PFSK-1 (cell line): ENCODE data around the gene TMEM63C.

ENCODE experiments used
- FOXP2 ChIP-seq: optimal IDR thresholded peaks from 2 replicates; pipeline ENCODE3; 2011; ENCODE audit warnings: borderline replicate concordance, control low read depth, inconsistent platforms; ENCODE audit not compliant: insufficient read depth; ENCODE audit errors: extremely low read length, extremely low read depth
- POLR2AphosphoS5 ChIP-seq: IDR thresholded peaks from 2 replicates; pipeline ENCODE4 v1.6.1; 2012; ENCODE audit warnings: low read depth, mild to moderate bottlenecking, control low read depth, low read length, moderate library complexity
- SIN3A ChIP-seq: IDR thresholded peaks from 2 replicates; pipeline ENCODE4 v1.6.1; 2012; ENCODE audit warnings: mild to moderate bottlenecking, low read length, moderate library complexity, borderline replicate concordance; ENCODE audit not compliant: insufficient read depth
- TAF1 ChIP-seq: IDR thresholded peaks from 2 replicates; pipeline ENCODE4 v1.6.1; 2012; ENCODE audit warnings: low read length, control low read depth, borderline replicate concordance; ENCODE audit not compliant: insufficient read depth
- TF ChIP-seq, protein P1 (sequence below), 2 experiments: IDR thresholded peaks; 2 replicates each; pipeline versions ENCODE4 v1.6.1 to v1.8.0; 2011 to 2012; ENCODE audit warnings: low read depth in 2 of 2, low read length in 2 of 2, control low read depth in 1 of 2, inconsistent platforms in 1 of 2, mild to moderate bottlenecking in 1 of 2, moderate library complexity in 1 of 2; ENCODE audit not compliant: insufficient read depth in 1 of 2

Gene TMEM63C

GRCh38 chr14:77203611-77204458 is 22.2 kb downstream of the TMEM63C start:
- TF ChIP-seq, protein P1, sequence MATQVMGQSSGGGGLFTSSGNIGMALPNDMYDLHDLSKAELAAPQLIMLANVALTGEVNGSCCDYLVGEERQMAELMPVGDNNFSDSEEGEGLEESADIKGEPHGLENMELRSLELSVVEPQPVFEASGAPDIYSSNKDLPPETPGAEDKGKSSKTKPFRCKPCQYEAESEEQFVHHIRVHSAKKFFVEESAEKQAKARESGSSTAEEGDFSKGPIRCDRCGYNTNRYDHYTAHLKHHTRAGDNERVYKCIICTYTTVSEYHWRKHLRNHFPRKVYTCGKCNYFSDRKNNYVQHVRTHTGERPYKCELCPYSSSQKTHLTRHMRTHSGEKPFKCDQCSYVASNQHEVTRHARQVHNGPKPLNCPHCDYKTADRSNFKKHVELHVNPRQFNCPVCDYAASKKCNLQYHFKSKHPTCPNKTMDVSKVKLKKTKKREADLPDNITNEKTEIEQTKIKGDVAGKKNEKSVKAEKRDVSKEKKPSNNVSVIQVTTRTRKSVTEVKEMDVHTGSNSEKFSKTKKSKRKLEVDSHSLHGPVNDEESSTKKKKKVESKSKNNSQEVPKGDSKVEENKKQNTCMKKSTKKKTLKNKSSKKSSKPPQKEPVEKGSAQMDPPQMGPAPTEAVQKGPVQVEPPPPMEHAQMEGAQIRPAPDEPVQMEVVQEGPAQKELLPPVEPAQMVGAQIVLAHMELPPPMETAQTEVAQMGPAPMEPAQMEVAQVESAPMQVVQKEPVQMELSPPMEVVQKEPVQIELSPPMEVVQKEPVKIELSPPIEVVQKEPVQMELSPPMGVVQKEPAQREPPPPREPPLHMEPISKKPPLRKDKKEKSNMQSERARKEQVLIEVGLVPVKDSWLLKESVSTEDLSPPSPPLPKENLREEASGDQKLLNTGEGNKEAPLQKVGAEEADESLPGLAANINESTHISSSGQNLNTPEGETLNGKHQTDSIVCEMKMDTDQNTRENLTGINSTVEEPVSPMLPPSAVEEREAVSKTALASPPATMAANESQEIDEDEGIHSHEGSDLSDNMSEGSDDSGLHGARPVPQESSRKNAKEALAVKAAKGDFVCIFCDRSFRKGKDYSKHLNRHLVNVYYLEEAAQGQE (IDR thresholded peaks at IDR 0.05; ENCODE audit: insufficient read depth in 1 of 2, low read depth in 2 of 2, low read length in 2 of 2) = no peak
- TF ChIP-seq SIN3A (no peak), POLR2AphosphoS5 (no peak), FOXP2 (no peak), TAF1 (no peak)

DNA sequence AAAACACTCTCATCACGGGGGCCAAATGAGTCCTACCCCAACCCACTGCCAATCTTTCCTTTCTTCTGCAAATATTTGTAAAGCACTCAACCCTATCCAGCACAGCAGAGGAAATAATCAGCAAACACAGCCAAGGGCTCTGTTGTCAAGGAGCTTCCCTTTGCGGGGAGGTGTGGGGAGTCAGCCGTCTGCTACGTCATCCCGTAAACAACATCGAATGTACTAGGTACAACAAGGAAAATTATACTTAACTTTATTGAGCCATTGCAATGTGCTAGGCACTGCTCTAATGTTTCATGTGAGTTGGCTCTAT is 22.8 kb downstream of the TMEM63C start:
- TF ChIP-seq, protein P1 (IDR thresholded peaks at IDR 0.05; ENCODE audit: insufficient read depth in 1 of 2, low read depth in 2 of 2, low read length in 2 of 2) = no peak
- TF ChIP-seq SIN3A (no peak), TAF1 (no peak), POLR2AphosphoS5 (no peak), FOXP2 (no peak)

DNA sequence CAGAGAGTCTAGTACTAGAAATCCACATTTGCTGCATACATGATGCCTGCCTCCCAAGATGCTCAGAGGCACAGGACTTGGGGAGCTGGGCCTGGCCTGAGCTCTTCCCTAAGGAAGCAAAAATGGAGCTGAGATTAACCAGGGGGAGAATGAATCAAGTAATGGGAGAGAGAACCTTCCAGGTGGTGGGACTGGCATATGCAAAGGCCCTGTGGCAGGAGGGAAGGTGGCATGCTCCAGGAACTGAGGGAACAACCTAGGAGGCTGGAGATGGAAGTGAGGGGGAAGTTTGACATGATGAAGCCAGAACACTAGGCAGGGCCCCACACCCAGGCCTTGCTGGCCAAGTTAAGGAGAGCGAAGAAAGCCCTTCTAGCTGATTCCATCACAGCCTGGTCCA is 23.3 kb downstream of the TMEM63C start:
- TF ChIP-seq POLR2AphosphoS5 = no peak
- no peak for TF ChIP-seq SIN3A
- no peak for TF ChIP-seq TAF1
- no peak for TF ChIP-seq FOXP2
- TF ChIP-seq, protein P1 (IDR thresholded peaks at IDR 0.05; ENCODE audit: insufficient read depth in 1 of 2, low read depth in 2 of 2, low read length in 2 of 2) = no peak

DNA sequence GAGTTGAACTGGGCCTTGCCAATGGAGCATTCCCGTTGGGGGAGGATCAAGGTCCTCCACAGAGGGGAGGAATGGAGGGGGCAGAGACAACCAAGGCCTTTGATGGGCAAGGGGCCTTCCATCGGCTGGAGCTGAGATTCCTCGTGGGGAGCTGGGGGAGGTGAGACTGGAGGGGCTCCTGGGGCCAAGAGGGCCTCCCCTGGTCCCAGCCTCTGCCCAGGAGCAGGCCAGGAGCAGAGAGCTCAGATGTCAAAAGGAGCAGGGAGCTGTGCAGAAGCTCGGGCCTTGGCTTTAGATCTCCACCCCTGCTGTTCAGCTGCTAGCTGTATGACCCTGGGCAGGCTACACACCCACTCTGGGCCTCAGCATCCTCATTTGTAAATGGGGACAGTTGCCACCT is 24.0 kb downstream of the TMEM63C start:
- TF ChIP-seq, protein P1 (IDR thresholded peaks at IDR 0.05; ENCODE audit: insufficient read depth in 1 of 2, low read depth in 2 of 2, low read length in 2 of 2) = no peak
- TF ChIP-seq SIN3A = no peak
- TF ChIP-seq POLR2AphosphoS5 = no peak
- no peak for TF ChIP-seq TAF1
- TF ChIP-seq FOXP2 = no peak
